PFSK-1 (cell line): ENCODE data around the gene ASAH2.

Experiments
- POLR2AphosphoS5 ChIP-seq: IDR thresholded peaks from 2 replicates; pipeline ENCODE4 v1.6.1; 2012; ENCODE audit warnings: low read depth, mild to moderate bottlenecking, control low read depth, low read length, moderate library complexity
- SIN3A ChIP-seq: IDR thresholded peaks from 2 replicates; pipeline ENCODE4 v1.6.1; 2012; ENCODE audit warnings: mild to moderate bottlenecking, low read length, moderate library complexity, borderline replicate concordance; ENCODE audit not compliant: insufficient read depth
- TAF1 ChIP-seq: IDR thresholded peaks from 2 replicates; pipeline ENCODE4 v1.6.1; 2012; ENCODE audit warnings: low read length, control low read depth, borderline replicate concordance; ENCODE audit not compliant: insufficient read depth
- TF ChIP-seq, protein P1 (sequence below), 2 experiments: IDR thresholded peaks; 2 replicates each; pipeline versions ENCODE4 v1.6.1 to v1.8.0; 2011 to 2012; ENCODE audit warnings: low read depth in 2 of 2, low read length in 2 of 2, control low read depth in 1 of 2, inconsistent platforms in 1 of 2, mild to moderate bottlenecking in 1 of 2, moderate library complexity in 1 of 2; ENCODE audit not compliant: insufficient read depth in 1 of 2

DNA sequence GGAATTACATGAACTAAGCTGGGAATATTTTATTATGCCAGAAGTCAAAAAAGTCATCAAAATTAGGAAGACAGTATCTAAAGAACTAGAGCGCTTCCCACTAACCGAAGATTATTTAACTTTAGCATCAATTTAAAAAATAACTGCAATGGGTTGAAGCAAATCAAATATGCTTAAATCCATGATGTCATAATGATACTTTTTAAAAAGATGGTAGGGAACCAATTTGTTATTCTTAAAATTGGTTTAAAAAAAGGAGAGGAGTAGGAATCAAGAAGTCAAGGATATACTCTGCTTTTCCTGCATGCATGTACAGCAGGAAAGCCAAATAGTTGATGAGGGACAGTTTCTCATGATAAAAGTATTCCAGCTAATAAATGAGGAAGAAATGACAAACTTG is 3.2 kb upstream of the ASAH2 start:
- TF ChIP-seq, protein P1, sequence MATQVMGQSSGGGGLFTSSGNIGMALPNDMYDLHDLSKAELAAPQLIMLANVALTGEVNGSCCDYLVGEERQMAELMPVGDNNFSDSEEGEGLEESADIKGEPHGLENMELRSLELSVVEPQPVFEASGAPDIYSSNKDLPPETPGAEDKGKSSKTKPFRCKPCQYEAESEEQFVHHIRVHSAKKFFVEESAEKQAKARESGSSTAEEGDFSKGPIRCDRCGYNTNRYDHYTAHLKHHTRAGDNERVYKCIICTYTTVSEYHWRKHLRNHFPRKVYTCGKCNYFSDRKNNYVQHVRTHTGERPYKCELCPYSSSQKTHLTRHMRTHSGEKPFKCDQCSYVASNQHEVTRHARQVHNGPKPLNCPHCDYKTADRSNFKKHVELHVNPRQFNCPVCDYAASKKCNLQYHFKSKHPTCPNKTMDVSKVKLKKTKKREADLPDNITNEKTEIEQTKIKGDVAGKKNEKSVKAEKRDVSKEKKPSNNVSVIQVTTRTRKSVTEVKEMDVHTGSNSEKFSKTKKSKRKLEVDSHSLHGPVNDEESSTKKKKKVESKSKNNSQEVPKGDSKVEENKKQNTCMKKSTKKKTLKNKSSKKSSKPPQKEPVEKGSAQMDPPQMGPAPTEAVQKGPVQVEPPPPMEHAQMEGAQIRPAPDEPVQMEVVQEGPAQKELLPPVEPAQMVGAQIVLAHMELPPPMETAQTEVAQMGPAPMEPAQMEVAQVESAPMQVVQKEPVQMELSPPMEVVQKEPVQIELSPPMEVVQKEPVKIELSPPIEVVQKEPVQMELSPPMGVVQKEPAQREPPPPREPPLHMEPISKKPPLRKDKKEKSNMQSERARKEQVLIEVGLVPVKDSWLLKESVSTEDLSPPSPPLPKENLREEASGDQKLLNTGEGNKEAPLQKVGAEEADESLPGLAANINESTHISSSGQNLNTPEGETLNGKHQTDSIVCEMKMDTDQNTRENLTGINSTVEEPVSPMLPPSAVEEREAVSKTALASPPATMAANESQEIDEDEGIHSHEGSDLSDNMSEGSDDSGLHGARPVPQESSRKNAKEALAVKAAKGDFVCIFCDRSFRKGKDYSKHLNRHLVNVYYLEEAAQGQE (IDR thresholded peaks at IDR 0.05; ENCODE audit: insufficient read depth in 1 of 2, low read depth in 2 of 2, low read length in 2 of 2) = no peak
- TF ChIP-seq SIN3A = no peak
- TF ChIP-seq TAF1 = no peak
- TF ChIP-seq POLR2AphosphoS5 = no peak
